Fibroblast of lung (primary cell): ENCODE measurements around the gene STIM1.

ENCODE experiments used
- EZH2 ChIP-seq: IDR thresholded peaks from 2 replicates; pipeline ENCODE4 v1.5.1; 2012; ENCODE audit warnings: low read length, control low read depth, mild to moderate bottlenecking; ENCODE audit errors: missing control alignments
- TF ChIP-seq, protein P1 (sequence below), 2 donors: IDR thresholded peaks in 1 of 2; conservative IDR thresholded peaks in 1 of 2; 1 replicate in 1 of 2; 2 replicates in 1 of 2; pipeline ENCODE4 v1.5.1; 2011 to 2012; ENCODE audit warnings: low read length in 2 of 2, control low read depth in 1 of 2, inconsistent platforms in 1 of 2, low read depth in 1 of 2, mild to moderate bottlenecking in 1 of 2

DNA sequence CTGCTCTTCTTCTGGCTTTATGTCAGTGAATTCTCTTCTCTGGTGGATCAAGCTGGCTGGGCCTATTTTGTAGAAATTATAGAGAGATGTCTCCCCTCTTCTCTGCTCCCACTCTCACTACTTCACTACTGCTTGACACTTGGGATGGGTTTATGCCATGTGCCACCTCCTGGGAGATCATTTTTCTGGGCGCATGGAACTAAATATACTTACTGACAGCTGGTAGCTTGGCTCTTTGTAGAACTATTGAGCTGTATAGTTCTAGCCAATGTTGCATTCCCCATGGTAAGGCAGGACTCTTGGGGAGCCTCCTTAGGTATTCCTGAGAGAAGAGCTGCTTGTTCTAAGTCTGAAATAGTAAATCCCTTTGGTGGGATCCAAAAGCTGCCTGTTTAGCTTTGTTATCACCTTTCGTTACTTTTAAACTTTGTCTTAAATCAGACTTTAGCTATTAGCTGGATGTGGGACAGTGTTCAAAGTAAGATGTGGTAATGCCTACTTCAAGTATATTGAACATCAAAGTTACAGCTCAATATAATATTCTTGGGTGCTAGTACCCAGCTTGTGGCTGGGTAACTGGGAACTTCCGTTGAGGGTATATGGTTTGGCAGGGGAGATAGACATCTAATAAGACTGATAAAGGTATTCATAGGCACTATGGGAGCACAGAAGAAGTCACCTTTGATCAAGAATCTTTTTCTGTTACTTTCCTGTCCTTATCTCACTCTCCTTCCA is 151.6 kb downstream of the STIM1 start:
- TF ChIP-seq, protein P1, sequence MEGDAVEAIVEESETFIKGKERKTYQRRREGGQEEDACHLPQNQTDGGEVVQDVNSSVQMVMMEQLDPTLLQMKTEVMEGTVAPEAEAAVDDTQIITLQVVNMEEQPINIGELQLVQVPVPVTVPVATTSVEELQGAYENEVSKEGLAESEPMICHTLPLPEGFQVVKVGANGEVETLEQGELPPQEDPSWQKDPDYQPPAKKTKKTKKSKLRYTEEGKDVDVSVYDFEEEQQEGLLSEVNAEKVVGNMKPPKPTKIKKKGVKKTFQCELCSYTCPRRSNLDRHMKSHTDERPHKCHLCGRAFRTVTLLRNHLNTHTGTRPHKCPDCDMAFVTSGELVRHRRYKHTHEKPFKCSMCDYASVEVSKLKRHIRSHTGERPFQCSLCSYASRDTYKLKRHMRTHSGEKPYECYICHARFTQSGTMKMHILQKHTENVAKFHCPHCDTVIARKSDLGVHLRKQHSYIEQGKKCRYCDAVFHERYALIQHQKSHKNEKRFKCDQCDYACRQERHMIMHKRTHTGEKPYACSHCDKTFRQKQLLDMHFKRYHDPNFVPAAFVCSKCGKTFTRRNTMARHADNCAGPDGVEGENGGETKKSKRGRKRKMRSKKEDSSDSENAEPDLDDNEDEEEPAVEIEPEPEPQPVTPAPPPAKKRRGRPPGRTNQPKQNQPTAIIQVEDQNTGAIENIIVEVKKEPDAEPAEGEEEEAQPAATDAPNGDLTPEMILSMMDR (conservative IDR thresholded peaks at IDR 0.05 in 1 of 2, IDR thresholded peaks at IDR 0.05 in 1 of 2; ENCODE audit: low read depth in 1 of 2, low read length in 2 of 2), result no peak
- TF ChIP-seq EZH2, result no peak
